GM21529 (cell line): ENCODE results near the gene PTDSS2.
"Not testable (repeated sequence)": the region's sequence is repeated elsewhere in the genome, so short reads cannot be mapped to it uniquely, and the experiment has no call there.

Experiments
- ATAC-seq: cut with Tn5 transposase; IDR thresholded peaks from one replicate; pipeline ENCODE4 v1.9.1; 2021; ENCODE audit not compliant: unreplicated experiment

PTDSS2 gene

GRCh38 chr11:465896-466530 is 15.9 kb downstream of the PTDSS2 start:
- ATAC-seq = no peak

- no peak for ATAC-seq
These were observed 18.0 kb downstream of the PTDSS2 start for GRCh38 chr11:468036-468435.

- ATAC-seq = no peak
These were observed 18.4 kb downstream of the PTDSS2 start for GRCh38 chr11:468493-468892.

- not testable (repeated sequence) for ATAC-seq
These were observed 19.1 kb downstream of the PTDSS2 start for GRCh38 chr11:469026-469683.

- no peak for ATAC-seq
These were observed 19.8 kb downstream of the PTDSS2 start for GRCh38 chr11:469684-470560.

GRCh38 chr11:471468-472145 is 21.5 kb downstream of the PTDSS2 start:
- ATAC-seq = no peak

- ATAC-seq = no peak
These were observed 22.2 kb downstream of the PTDSS2 start for GRCh38 chr11:472272-472671.

- ATAC-seq = no peak
These were observed 22.7 kb downstream of the PTDSS2 start for GRCh38 chr11:472816-473215.

GRCh38 chr11:473415-473814 is 23.3 kb downstream of the PTDSS2 start:
- no peak for ATAC-seq

- no peak for ATAC-seq
These were observed 24.1 kb downstream of the PTDSS2 start for GRCh38 chr11:473962-474785.

GRCh38 chr11:474914-475506 is 24.9 kb downstream of the PTDSS2 start:
- ATAC-seq = no peak

GRCh38 chr11:475941-476340 is 25.9 kb downstream of the PTDSS2 start:
- no peak for ATAC-seq

- no peak for ATAC-seq
These were observed 26.3 kb downstream of the PTDSS2 start for GRCh38 chr11:476416-476815.

- ATAC-seq = no peak
These were observed 27.1 kb downstream of the PTDSS2 start for GRCh38 chr11:477052-477715.

GRCh38 chr11:479311-479710 is 29.2 kb downstream of the PTDSS2 start:
- no peak for ATAC-seq

GRCh38 chr11:484616-485015 is 34.5 kb downstream of the PTDSS2 start:
- ATAC-seq = no peak

- no peak for ATAC-seq
These were observed 36.1 kb downstream of the PTDSS2 start for GRCh38 chr11:486189-486588.

- no peak for ATAC-seq
These were observed 37.5 kb downstream of the PTDSS2 start for GRCh38 chr11:487571-488021.

GRCh38 chr11:488062-488461 is 38.0 kb downstream of the PTDSS2 start:
- no peak for ATAC-seq
